Kidney epithelial cell (primary cell): ENCODE data around the gene CTAGE15. TPM values are rescaled to one million over a fixed set of nuclear protein-coding genes. Genes with fewer than 3 reads are reported as not detected.
"Not testable (repeated sequence)": the region's sequence is repeated elsewhere in the genome, so short reads cannot be mapped to it uniquely, and the experiment has no call there.

Source experiments
- DNase-seq: peaks from one replicate; pipeline ENCODE4 v3.0.0-alpha.2; 2010; ENCODE audit warnings: low read depth
- H3K27me3 ChIP-seq: 2 replicates; pipeline ENCODE4 v1.6.0; 2011; ENCODE audit warnings: low read length; ENCODE audit not compliant: control insufficient read depth, insufficient read depth
- H3K36me3 ChIP-seq: 2 replicates; pipeline ENCODE4 v1.5.1; 2011; ENCODE audit warnings: low read length; ENCODE audit not compliant: control insufficient read depth, insufficient read depth
- H3K4me3 ChIP-seq: 2 replicates; pipeline ENCODE4 v1.5.1; 2011; ENCODE audit warnings: low read depth, mild to moderate bottlenecking, control low read depth, low read length
- total RNA-seq: library from RNA; depleted of rRNA; stranded (reverse); fragments of >200 nt; gene quantifications from 2 replicates; pipeline ENCODE4 v1.2.3, GENCODE V29; 2015

The CTAGE15 gene, protein sequence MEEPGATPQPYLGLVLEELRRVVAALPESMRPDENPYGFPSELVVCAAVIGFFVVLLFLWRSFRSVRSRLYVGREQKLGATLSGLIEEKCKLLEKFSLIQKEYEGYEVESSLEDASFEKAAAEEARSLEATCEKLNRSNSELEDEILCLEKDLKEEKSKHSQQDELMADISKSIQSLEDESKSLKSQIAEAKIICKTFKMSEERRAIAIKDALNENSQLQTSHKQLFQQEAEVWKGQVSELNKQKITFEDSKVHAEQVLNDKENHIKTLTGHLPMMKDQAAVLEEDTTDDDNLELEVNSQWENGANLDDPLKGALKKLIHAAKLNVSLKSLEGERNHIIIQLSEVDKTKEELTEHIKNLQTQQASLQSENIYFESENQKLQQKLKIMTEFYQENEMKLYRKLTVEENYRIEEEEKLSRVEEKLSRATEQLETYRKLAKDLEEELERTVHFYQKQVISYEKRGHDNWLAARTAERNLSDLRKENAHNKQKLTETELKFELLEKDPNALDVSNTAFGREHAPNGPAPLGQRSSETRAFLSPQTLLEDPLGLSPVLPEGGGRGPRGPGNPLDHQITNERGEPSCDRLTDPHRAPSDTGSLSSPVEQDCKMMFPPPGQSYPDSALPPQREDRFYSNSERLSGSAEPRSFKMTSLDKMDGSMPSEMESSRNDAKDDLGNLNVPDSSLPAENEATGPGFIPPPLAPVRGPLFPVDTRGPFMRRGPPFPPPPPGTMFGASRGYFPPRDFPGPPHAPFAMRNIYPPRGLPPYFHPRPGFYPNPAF
- total RNA-seq = not detected in 2 replicates

DNA sequence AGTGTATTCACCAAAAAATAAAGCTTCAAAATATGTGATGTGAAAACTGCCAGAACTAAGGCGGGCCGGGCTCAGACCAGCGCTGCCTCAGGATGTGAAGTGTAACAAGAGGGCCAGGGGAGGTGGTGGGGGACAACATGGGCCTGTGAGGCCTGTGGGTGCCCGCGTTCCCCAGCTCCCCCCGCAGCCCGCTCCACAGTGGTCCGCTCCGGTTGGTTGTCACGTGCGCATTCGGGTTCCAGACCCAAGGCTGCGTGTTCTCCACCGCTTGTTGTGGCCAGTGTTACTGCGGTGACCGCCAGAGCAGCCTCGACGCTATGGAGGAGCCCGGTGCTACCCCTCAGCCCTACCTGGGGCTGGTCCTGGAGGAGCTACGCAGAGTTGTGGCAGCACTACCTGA lies at the start of gene CTAGE15:
Gene CTAGE15, plus strand, starts transcription at position 301 of the 400 bp plus-strand sequence. Its CDS starts 17 bp downstream, at position 318.
- H3K4me3 ChIP-seq = not testable (repeated sequence)

DNA sequence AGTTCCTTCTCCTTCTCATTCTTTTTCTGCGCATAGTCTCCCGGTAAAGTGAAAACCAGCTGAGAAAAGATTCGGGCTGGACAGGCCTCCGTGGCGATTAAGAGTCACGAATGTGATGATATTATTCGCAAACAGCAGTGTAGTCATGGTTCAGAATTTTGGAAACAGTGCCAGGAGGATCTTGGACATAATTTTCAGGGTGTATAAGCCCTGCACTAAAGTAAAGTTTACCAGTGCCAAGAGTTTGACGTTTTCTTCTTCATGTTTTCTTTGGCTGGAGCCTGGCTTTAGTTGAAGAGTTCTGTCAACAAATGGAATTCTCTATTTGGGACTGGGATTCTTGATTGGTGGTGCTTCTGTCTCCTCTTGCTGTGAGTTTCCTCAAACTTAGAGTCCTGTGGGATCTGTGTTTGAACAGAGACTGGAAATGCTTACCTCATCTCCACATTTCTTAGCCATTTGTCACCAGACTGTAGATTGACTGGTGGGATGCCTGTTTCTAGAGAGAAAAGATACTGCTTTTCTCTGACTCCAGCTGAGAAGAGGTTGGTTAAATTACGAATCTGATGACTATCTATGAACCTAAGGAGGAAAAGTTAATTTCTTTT lies 49.2 kb upstream of the CTAGE15 start:
- H3K27me3 ChIP-seq, H3K4me3 ChIP-seq, DNase-seq, H3K36me3 ChIP-seq: not testable (repeated sequence)

More for the DNA sequence above, at the start of gene CTAGE15:
- H3K36me3 ChIP-seq, H3K27me3 ChIP-seq, DNase-seq: not testable (repeated sequence)

DNA sequence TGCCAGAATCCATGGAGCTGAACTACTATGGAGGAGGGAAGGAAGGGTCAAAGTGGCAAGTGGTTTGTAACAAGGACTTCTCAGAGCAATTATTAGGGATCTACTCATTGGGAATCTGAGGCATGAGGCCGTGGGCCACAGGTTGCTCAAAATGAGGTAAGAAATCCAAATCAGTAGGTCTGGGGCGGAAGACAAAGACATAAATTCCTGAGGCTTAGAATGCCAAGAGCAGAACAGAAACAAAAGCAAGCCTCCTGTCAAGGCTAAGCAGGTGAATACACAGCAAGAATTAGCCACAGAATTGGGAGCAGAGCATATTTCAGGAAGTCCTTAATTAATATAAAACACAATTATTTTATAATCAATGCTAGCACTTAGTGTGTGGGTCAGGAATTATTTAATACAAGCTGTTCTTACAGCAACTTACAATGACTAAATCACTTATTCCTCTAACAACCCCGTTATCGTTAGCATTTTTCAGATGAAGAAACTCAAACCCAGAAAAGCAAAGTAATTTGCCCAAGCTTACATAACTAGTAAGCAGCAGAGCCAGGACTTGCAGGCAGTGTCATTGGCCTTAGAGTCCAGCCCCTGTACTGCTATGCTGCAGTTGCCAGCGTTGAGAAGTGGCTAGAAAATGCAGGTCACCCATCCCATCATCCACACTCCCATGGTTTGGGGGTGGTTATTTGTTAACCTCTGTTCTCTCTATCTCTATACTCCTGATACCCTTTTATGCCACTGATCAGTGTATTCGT lies 40.3 kb upstream of the CTAGE15 start:
- not testable (repeated sequence) for H3K27me3 ChIP-seq, H3K4me3 ChIP-seq, DNase-seq, H3K36me3 ChIP-seq

DNA sequence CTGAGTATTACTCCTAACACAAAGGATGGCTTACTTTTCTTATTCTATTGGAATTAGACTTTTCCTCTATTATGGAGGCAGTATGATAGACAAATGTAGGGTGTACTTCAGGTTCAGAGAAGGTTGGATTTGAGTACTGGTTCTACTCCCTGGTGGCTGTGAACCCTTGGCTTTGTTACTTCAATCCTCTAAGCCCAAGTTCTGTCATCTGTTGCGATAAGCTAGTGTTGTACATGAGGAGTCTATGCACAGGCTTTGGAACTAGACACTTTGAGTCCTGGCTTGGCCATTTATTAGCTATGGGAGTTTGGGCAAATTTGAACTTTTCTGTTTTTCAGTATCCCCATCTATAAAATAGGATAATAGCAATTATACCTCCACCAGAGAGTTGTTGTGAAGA lies 39.7 kb upstream of the CTAGE15 start:
- not testable (repeated sequence) for H3K27me3 ChIP-seq, H3K36me3 ChIP-seq, DNase-seq, H3K4me3 ChIP-seq

DNA sequence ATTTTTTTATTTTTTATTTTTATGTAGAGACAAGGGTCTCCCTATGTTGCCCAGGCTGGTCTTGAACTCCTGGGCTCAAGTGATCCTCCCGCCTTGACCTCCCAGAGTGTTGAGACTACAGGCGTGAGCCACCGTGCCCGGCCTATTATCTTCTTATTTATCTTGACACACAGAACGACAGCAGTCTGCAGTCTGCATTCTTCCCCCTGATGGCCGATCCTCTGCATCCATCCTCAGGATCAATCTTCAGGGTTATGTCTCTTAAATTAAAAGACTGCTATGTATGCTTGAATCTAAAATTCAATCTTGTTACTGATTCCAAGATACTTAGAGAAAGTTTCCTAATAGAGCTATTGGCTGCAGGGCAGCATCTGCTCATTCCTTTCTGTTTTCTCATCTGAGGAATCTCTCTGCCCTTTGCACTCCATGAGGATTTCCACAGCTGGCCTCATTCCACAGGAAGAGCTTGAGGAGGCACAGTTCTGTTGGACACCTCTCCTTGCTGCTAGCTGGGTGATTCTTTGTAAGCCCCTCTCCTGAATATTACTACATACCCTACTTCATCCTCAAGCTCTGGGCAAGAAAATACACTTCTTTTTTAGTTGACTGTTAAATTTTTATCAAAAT lies 38.3 kb upstream of the CTAGE15 start:
- not testable (repeated sequence) for H3K36me3 ChIP-seq, H3K27me3 ChIP-seq, H3K4me3 ChIP-seq, DNase-seq

DNA sequence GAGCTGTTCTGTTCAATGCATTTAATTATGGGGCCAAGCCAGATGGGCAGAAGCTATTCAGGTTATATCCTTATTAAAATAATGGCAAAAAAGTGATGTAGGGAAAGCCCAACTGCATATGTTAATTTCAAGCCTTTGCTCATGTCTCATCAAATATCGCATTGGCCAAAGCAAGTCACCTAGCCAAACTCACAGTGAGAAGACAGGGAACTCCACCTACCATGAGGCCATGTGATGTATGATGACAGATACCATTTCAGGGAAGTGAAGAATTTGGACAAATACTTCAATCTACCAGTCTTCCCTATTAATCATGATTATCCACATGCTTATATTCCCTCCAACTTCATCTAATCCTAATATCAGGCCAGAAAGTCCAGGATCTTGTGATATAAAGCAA lies 35.2 kb upstream of the CTAGE15 start:
- H3K27me3 ChIP-seq, H3K4me3 ChIP-seq, H3K36me3 ChIP-seq, DNase-seq: not testable (repeated sequence)

DNA sequence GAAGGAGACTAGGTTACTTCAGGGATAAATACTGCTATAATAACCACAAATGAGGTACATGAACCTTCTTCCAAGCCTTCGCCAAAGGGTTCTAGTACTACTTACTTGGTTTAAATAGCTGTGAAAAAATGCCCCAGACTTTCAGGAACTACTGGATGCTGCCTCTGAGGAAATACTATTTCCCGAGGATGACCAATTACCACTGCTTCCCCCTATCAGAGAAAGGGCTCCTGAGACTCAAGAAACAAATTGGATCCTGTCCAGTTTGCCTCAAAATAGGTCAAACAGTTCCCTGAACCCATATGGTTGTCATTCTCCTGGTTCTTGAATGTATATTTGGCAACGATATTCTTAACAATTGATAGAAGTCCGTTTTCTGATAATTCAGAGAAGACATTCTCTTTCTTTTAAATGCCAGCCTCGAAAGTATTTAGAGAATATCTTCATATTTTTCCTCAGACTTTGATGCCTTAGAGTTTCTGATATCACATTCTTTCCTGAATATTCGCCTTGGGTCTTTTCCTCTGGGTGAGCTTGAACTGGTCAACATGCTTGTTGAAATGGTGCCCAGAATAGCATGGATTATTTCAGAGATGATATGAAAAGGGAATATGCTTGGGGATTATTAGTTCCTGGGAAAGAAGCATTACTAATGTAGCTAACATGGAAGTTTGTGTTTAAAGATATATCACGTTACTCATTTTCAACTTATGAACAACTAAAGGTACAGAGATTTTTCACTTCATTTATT lies 28.1 kb upstream of the CTAGE15 start:
- not testable (repeated sequence) for H3K27me3 ChIP-seq, DNase-seq, H3K4me3 ChIP-seq, H3K36me3 ChIP-seq

DNA sequence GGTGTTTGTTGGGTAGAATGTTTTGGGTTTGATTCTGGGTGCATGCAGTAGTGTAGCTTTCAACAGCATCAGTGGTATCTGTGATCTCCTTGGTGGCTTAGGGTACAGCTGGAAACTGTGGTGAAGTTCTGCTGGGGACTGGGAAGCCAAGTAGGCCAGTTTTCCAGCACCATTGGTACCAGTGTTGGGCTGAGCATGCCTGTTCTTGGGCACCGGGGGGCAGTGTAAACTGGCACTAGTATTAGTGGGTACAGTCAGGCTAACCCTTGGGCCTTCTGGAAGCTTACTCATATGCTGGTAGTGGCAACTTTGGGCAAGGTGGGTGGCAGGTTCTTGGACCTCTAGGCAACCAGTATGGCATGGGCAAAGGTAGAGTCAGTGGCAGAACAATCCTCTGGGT lies 15.6 kb upstream of the CTAGE15 start:
- H3K27me3 ChIP-seq, H3K4me3 ChIP-seq, DNase-seq, H3K36me3 ChIP-seq: not testable (repeated sequence)

DNA sequence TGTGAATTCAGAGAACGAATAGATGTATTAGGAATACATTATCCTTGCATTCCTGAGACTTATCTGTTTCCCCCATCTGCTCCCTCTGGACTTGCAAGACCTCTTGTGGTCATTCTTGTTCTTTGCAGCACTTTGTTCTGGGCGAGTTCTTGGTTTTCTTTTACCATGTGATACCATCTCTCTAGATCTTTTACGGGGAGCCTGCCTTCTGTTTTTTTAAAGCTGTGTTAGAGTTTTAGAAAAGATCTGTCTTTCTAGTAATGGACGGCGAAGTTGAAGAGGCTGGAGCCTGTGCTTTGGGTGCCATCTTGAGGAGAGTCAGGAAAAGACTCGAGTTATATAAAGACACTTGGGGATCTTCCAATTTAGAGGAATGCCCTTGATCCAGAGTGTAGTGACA lies 8.3 kb upstream of the CTAGE15 start:
- not testable (repeated sequence) for DNase-seq, H3K36me3 ChIP-seq

DNA sequence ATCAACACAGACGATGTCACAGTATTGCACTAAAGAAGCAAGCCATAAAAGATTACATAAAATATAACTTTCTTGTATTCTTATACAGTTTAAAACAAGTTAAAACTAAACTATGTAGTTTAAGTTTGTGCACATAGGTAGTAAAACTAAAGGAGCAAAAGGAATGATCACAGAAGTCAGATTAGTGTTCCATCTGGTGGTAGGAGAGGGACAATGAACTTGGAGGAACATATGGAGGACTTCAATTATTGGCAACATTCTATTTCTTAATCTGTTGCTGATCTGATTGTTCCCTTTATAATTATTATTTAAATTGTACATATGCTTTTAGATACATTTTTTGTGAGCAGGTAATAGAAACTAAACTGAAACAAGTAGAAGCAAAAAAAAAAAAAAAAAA lies 5.6 kb upstream of the CTAGE15 start:
- not testable (repeated sequence) for H3K27me3 ChIP-seq, H3K36me3 ChIP-seq, H3K4me3 ChIP-seq, DNase-seq

More for the DNA sequence above, 8.3 kb upstream of the CTAGE15 start:
- H3K4me3 ChIP-seq, H3K27me3 ChIP-seq: not testable (repeated sequence)

DNA sequence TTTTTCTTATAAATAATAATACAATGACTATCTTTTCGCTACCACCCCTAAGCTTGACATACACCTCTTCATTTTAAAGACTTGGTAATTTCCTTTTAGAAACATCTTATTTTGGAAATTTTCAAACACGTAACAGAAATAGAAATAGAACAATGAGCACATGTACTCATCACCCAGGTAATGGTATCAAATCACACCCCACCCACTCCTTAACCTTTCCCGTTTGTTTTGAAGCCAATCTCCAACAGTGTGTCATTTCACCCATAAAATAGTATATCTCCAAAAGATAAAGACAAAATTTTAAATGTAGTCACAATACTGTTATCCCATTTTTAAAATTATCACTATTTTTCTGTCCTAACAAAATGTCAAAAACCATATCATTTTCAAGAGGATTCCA lies 16.6 kb downstream of the CTAGE15 start:
- H3K36me3 ChIP-seq, H3K4me3 ChIP-seq, H3K27me3 ChIP-seq, DNase-seq: not testable (repeated sequence)

DNA sequence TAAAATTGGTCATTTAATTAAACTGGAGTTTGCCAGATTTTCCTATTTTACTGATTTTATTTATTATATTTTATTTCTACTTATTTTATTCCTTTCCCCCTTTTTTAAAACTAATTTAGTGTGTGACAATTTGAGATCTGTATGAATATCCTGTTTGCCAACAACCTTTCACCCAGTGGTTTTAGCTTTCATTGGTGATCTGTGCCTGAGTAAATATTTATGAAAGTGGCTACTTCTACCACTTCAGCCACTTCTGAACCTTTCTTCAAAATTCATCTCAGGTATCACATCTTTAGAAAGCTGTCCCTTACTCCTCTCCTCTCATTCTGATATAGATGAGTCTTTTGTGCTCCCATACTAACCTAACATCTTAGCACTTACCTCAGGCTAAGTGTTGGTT lies 18.3 kb downstream of the CTAGE15 start:
- H3K36me3 ChIP-seq, H3K27me3 ChIP-seq, H3K4me3 ChIP-seq, DNase-seq: not testable (repeated sequence)

DNA sequence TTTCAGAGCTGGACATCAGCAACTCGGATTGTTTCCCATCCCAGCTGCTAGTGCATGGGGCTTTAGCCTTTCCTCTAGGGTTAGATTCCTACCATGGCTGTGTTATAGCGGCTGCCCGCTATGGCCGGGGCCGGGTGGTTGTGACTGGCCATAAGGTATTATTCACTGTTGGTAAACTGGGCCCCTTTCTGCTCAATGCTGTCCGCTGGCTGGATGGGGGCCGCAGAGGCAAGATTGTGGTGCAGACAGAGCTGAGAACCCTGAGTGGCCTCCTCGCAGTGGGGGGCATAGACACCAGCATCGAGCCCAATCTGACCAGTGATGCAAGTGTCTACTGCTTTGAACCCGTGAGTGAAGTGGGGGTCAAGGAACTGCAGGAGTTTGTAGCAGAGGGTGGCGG lies 26.5 kb downstream of the CTAGE15 start:
- H3K27me3 ChIP-seq, H3K4me3 ChIP-seq, H3K36me3 ChIP-seq, DNase-seq: not testable (repeated sequence)
